Testis (tissue), 3 donors: ENCODE data around the gene SKAP1. TPM values are rescaled to one million over a fixed set of nuclear protein-coding genes. Genes with fewer than 3 reads are reported as not detected.

ENCODE experiments used
- DNase-seq: peaks from one replicate; pipeline ENCODE4 v3.0.0-alpha.2; 2019
- H3K27ac ChIP-seq, 2 donors: fragments of 200-600 bp; sonication (generic); one replicate each; pipeline ENCODE4 v1.5.1; 2019
- H3K27me3 ChIP-seq: fragments of 200-600 bp; sonication (generic); one replicate; pipeline ENCODE4 v1.5.1; 2019
- H3K36me3 ChIP-seq: fragments of 200-600 bp; sonication (generic); one replicate; pipeline ENCODE4 v1.5.1; 2017; ENCODE audit warnings: low read depth; ENCODE audit errors: missing control alignments
- H3K4me1 ChIP-seq: fragments of 200-600 bp; sonication (generic); one replicate; pipeline ENCODE4 v1.5.1; 2019
- H3K4me3 ChIP-seq, 2 donors: fragments of 200-600 bp; sonication (generic); one replicate each; pipeline ENCODE4 v1.5.1; 2017 to 2019
- H3K9me3 ChIP-seq: fragments of 200-600 bp; sonication (generic); one replicate; pipeline ENCODE4 v1.5.1; 2017
- CTCF ChIP-seq, 3 experiments: fragments of 450-650 bp in 2 of 3; fragments of 200-600 bp in 1 of 3; sonication (generic) in 1 of 3; IDR thresholded peaks; one replicate each; pipeline ENCODE4 v1.5.1; 2016 to 2019; ENCODE audit warnings: antibody characterized with exemption in 3 of 3, mild to moderate bottlenecking in 2 of 3, moderate library complexity in 1 of 3
- POLR2A ChIP-seq: fragments of 450-650 bp; IDR thresholded peaks from one replicate; pipeline ENCODE4 v1.6.1; 2017; ENCODE audit warnings: antibody characterized with exemption, mild to moderate bottlenecking, moderate library complexity
- WGBS, 2 donors: methylation state at CpG; one replicate each; pipeline ENCODE4 v1.1.5; 2018; 5-methylcytosine and 5-hydroxymethylcytosine counted together
- intact Hi-C: fragments of 100-400 bp; cut with DNase I; formaldehyde crosslinking; loops from one replicate; pipeline ENCODE4 v1.15.1; 2023; ENCODE audit warnings: low total_unique reads
- polyA plus RNA-seq: library from polyadenylated mRNA; stranded (reverse); fragments of 350-450 nt; fragmentation: Illumina TruSeq; extraction: RNeasy Lipid Tissue Mini Kit (QIAGEN cat#74804); gene quantifications from one replicate; pipeline ENCODE4 v1.2.3, GENCODE V29; 2014; ENCODE audit warnings: low read depth, low replicate concordance; ENCODE audit not compliant: insufficient read depth
- total RNA-seq, 2 donors: library from RNA; depleted of rRNA; stranded (reverse); fragments of >200 nt; gene quantifications; one replicate each; pipeline ENCODE4 v1.2.3, GENCODE V29; 2016

The SKAP1 gene
- total and polyA plus RNA-seq, 3 donors from 2014 or later = 9.0 to 34.1 (median 16.9) TPM

- Histone ChIP-seq H3K9me3 (no peaks in the 10 kb centered on the region), H3K27ac (no peak overlapping the region), H3K27me3 (no peaks in the 10 kb centered on the region), H3K36me3 (no peaks in the 10 kb centered on the region), H3K4me1 (no peaks in the 10 kb centered on the region), H3K4me3 (no peak overlapping the region)
- DNase-seq = peak; percentile 63
- 33 to 43% methylated on average over 4 of the region's 4 CpGs for WGBS, 2 donors
- intact Hi-C loops = no loop called here
- TF ChIP-seq CTCF (IDR thresholded peaks at IDR 0.05) (peak in 2 of 3 experiments; percentile 11 to 63), POLR2A (no peak)
Measured at GRCh38 chr17:48307814-48308411, 122.1 kb downstream of the SKAP1 start.

- intact Hi-C loops = no loop called here
- Histone ChIP-seq H3K4me1 (no peaks in the 10 kb centered on the region), H3K36me3 (no peaks in the 10 kb centered on the region), H3K4me3 (no peak overlapping the region), H3K27me3 (no peaks in the 10 kb centered on the region), H3K27ac (no peak overlapping the region), H3K9me3 (no peaks in the 10 kb centered on the region)
- WGBS, 2 donors = 67 to 78% methylated on average over 4 of the region's 4 CpGs
- DNase-seq = no peak
- TF ChIP-seq POLR2A = no peak
- no peak for TF ChIP-seq CTCF (IDR thresholded peaks at IDR 0.05)
Measured at GRCh38 chr17:48307255-48307654, 122.8 kb downstream of the SKAP1 start.

GRCh38 chr17:48301002-48301401 is 129.0 kb downstream of the SKAP1 start:
- Histone ChIP-seq H3K9me3 (no peaks in the 10 kb centered on the region), H3K4me3 (no peak overlapping the region), H3K4me1 (no peaks in the 10 kb centered on the region), H3K27ac (no peak overlapping the region), H3K36me3 (no peaks in the 10 kb centered on the region), H3K27me3 (no peaks in the 10 kb centered on the region)
- TF ChIP-seq POLR2A (no peak), CTCF (IDR thresholded peaks at IDR 0.05) (no peak)
- intact Hi-C loops = no loop called here
- DNase-seq = no peak

GRCh38 chr17:48299760-48300159 is 130.3 kb downstream of the SKAP1 start:
- H3K4me1 ChIP-seq = no peaks in the 10 kb centered on the region
- intact Hi-C loops = no loop called here
- no peaks in the 10 kb centered on the region for H3K27me3 ChIP-seq
- H3K27ac ChIP-seq = no peak overlapping the region
- DNase-seq = no peak
- 76 to 81% methylated on average over 1 of the region's 1 CpG for WGBS, 2 donors
- TF ChIP-seq CTCF (IDR thresholded peaks at IDR 0.05) (no peak), POLR2A (no peak)
- H3K9me3 ChIP-seq = no peaks in the 10 kb centered on the region
- H3K4me3 ChIP-seq = no peak overlapping the region
- H3K36me3 ChIP-seq = no peaks in the 10 kb centered on the region

- intact Hi-C loops = no loop called here
- Histone ChIP-seq H3K9me3 (no peaks in the 10 kb centered on the region), H3K27me3 (no peaks in the 10 kb centered on the region), H3K27ac (no peak overlapping the region), H3K4me1 (no peaks in the 10 kb centered on the region), H3K36me3 (no peaks in the 10 kb centered on the region), H3K4me3 (no peak overlapping the region)
- WGBS, 2 donors = 69 to 75% methylated on average over 4 of the region's 4 CpGs
- TF ChIP-seq CTCF (IDR thresholded peaks at IDR 0.05) (no peak), POLR2A (no peak)
- no peak for DNase-seq
Measured at GRCh38 chr17:48297825-48298224, 132.2 kb downstream of the SKAP1 start.
